HG02885 (cell line): Measurements from ENCODE around the gene RBM19.

Experiments used
- ATAC-seq: cut with Tn5 transposase; IDR thresholded peaks from one replicate; pipeline ENCODE4 v1.9.1; 2021; ENCODE audit warnings: mild to moderate bottlenecking; ENCODE audit not compliant: unreplicated experiment, poor library complexity

Gene RBM19

DNA sequence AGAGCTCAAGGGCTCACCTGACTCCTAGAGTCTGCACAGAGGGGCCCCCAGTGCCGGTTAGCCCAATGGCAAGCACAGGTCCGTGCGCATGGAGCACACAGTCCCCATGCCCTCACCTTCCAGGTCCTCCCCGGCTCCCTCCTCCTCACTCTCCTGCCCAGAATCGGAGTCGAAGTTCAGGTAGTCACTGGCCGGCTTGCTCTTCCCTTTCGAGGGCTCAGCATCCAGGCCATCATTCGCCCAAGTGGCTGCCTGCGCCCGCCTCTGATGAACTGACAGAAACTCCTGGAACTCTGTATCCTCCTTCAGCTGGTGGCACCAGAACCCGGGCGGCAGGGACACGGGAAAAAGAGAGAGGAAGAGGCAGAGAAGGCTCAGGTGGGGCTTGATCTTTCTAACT lies 7.0 kb downstream of the RBM19 start:
- ATAC-seq = no peak

- no peak for ATAC-seq
These were observed 8.0 kb downstream of the RBM19 start for GRCh38 chr12:113958108-113958507.

DNA sequence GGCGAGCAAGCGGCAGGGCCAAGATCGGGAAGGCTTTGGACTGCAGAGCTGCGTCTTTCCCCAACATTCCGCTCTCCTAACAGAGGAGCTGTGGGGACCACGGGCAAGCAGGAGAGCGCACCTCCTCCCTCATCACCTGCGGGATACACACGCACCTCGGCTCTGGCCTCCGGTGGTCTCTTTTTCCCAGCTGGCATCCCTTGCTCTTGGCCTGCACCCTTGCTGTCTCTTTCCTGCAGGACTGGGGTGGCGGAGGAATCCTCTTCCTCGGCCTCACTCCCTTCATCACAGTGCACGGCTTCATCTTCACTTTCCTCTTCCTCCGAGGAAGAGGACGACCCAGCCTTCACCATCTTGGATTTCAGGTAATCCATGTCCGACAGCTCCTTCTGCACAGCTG lies 8.5 kb downstream of the RBM19 start:
- ATAC-seq = no peak

DNA sequence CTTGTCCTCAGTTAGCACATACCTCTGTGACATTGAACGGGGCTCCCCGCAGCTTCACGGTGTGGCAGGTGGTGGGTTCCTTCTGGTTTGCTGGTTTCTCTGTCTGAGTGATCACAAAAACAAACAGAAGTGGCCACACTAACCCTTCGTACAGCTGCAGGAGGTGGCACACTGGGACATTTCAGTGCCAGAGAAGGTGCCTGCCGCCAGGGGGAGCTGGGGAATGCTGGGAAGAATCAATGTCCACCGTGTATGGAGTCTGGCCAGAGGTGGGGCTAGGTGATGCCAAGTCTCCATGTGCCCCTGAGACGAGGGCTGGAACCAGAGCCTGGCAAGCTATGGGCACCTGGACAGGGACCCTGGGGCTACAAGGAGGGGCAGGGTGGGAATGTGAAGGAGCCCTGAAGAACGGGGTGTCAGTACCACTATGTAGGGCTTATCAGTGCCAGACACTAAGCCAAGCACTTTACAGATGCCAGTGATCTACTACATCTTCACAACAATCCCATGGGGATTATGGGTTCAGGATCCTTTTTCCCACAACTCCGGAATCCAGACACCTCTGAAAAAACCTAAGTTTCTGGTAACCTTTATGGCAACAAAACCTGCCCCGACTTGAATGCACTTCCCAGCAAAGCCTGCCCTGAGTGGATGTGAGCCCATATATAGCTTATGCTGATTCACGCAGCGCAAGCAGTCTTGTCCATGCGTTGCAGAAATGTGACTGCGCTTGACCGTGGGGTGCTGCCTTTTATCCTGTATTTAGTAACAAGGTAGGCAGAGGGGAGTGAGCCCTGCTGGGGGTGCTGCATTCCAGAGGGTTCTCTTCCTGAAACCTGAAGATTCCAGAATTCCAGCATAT lies 10.8 kb downstream of the RBM19 start:
- ATAC-seq = no peak

DNA sequence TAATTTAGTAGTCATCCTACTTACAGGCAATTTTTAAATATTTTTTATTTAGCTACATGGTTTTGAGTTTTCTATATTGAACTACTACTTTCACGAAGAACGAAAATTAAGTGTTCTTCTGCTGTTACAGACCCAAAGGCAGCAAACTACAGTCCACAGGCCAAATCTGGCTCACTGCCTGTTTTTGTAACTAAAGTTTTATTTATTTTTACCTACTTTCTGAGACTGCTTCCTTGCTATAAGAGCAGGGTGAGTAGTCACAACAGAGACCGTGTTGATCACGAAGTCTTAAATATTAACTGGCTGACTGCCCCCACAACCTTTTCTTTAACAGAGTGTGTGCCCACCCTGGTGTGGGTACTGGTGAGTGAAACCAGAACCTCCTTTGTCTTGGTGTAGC lies 11.6 kb downstream of the RBM19 start:
- ATAC-seq = no peak

GRCh38 chr12:113950873-113951272 lies 15.3 kb downstream of the RBM19 start:
- ATAC-seq = no peak

DNA sequence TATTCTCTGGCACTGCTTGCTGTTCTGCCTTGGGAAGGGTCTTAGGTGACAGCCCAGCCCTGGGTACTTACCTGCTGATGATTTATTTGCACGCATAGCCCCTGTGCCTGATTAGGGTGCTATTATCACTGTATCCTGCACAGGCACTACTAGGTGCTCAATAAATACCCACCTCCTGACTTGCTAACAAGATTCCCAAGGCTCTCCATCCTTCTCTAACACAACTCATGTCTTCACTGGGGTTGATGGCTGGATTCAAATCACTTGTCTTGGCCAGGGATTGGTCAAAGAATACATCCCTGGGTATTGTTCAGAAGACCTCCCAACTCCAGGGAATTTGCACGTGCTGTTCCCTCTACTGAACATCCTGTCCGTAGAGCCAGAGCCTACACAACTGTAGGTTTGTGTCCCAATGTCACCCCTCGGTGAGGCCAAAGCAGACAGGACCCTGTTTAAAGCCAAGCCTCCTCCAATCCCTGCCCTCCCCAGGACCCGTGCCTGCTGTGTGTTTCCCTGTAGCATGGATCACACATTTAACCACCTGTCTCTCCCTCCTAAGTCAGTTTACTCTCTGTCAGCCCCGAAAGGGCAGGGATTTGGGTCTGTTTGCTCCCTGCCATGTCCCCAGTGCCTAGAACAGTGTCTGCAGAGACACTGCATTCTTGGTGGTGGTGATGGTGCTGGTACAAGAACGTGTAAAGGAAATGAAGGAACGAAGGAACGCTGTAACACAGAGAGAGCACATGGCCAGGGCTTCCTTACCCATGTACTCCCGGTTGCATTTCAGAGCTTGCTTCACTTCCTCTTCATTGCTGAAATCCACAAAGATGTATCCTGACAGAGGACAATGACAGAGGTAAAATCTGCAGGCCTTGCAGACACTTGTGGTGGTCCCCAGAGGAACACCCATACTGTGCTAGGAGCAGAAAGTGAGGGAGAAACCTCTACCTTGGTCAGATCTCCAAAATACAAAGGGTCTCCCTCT lies 16.5 kb downstream of the RBM19 start:
- ATAC-seq = no peak

DNA sequence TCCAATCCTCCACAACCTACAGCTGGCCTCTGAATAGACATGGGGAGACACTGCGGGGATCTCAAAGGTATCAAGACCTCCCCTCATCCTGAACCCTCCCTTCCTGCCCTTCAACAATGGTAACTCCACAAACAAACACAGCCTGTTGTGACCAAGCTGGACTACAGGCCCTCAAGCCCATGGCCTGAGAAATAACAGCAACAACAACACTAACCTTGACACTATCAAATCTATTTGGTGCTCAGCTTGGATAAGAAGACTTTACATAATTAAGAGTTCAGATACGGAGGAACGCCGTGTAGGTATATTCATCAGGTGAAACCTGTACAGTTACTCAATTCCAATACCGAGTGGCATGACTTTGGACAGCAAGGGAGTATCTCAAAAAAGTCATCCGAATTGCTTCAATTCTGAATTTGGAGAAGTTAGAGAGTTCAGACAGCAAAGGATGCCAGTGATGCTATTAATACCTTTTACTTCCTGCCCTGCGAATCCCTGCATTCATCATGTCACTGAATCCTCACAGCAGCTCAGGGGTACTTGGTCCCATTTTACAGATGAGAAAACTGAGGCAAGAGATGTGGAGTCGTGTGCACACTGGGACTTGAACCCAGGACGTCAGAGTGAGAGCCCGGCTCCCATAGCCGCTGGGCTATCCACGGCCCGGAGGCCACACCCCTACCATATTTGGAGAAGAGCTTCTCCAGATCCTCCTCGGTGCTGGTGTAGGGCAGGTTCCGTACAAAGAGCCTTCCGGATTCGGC lies 17.8 kb downstream of the RBM19 start:
- no peak for ATAC-seq

DNA sequence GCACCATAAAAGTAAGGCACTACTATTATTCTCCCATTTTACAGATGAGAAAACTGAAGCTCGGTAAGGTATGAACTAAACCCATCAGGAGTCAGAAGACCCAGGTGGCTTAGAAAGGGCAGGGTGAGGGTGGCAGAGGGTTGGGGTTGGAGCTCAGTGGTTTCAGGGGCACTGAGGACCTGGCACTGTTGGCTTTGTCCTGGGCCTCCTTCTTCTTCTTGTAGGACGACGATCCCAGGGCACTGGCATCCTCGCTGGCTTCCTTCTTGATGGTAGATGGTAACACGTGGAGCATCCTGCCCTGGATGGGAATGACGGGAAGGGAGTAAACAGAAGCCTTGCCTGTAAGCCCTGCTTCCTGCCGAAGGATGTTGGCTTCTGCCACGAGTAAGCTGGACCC lies 19.9 kb downstream of the RBM19 start:
- no peak for ATAC-seq

DNA sequence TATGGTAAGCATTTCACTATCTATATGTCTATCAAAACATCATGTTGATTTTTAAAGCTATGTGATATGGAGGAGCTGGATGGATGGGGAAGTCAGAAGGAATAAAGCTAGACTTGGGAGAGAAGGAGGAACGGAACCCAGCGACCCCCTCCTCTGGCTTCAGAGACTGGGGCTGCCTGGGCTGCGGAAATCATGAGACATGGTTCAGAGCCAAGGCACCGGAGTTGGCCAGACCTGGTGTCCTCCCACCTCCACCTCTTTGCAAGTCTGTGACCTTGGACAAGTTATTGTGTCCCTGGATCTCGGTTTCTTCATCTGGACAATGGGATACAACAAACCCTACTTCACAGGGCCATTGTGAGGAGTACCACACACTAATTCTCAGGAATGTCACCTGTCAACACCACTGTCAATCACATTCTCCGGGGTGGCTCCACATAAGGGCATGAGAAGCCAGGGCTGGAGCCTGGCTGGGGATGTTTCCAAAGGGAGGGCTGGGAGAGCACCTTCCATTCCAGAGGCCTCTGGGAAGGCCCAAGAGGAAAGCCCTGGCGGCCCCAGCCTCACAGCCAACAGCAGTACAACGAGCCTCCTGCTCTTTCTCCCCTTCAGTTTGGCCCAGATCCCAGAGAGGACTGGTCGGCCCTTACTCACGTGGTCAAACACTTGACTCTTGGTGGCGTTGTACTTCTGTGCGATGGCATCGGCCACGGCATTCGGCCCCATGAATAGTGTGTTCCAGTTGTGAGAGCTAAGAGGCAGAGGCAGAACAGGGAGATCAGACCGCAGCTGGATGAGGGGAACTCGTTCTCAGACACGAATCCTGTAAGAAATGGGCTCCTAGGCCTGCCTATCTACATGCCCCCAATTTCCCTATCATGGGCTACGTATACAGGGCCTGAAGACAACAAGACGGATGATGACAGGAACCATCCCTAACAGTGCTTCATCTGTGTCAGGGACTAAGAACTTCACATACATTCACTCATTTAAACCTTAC lies 20.7 kb downstream of the RBM19 start:
- ATAC-seq = no peak

GRCh38 chr12:113942209-113942608 lies 23.9 kb downstream of the RBM19 start:
- no peak for ATAC-seq

DNA sequence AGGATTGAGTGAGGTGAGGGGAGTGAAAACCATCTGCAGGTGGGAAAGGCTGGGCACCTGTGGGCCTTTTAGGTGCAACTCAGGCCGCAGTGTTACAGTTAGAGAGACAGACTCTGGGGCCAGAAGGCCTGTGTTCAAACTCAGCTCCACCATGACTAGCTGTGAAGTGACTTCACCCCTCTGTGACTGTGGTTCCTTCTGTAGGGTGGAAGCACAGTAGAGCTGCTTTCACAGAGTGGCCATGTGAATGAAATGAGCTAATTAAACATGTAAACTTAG lies 25.0 kb downstream of the RBM19 start:
- no peak for ATAC-seq

DNA sequence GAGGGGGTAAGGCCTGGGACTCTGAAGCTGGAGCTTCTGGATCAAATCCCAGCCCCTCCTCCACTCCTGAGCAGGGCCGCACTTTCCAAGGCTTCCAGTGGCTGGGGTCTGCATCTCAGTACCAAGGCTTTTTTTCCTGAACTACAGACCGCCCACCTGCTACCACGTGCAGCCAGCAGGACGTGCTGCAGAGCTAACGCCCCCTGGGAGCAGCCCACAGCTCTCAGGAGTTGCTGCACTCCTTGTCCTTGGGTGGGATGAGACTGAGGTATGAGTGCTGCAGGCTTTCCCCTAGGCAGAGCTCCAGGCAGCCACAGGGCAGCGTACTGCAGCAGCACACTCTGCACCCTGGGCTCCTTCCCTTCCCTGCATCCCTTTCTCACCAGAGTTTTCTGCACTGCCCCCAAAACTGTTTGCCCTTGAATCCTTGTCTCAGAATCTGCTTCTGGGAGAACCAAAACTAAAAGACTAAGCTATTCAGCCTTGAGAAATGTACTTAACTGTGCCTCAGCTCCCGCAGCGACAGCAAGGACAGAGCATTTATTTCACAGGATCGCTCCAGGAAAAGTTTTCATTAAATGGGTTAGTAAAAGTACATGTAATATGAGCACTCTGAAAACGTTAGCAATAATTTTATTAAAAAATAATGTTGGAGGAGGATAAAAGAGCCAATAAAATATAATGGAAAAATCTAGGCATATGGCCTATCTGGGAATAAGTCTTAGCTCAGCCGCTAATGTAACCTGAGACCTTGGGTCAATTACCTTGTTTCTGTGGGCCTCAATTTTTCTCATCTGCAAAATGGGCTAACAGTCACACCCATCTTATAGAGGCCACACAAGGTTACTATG lies 25.5 kb downstream of the RBM19 start:
- no peak for ATAC-seq

DNA sequence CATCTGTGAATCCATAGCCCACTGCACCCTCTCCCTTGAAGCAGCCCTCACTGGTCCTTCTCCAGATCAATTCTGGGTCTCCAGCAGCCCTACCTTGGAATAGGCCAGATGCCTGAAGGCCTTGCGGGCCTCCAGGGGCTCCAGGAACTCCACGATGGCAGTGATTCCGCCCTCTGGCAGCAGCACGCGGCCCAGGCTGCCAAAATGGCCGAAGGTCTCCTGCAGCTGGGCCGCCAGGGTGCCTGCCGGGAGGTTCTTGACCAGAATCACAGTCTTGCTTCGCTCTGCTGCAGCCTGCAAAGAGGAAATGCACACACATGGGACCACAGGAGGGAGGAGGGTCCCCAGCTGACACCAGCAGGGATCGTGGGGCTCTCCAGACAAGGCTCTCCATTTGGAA lies 26.3 kb downstream of the RBM19 start:
- ATAC-seq = no peak

DNA sequence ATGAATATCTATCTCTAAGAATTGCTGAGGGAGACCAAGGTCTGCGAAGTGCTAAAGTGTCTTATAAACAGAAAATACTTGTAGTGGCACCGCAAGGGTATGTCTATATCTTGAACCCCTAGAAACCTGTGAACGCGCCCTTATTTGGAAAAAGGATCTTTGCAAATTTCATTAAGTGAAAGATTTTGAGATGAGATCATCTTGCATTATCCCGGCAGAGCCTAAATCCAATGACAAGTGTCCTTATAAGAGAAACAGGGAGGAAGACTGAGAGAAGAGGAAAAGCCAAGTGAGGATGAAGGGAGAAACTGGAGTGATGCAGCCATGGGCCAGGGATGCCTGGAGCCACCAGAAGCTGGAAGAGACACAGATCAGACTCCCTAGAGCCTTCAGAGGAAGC lies 27.7 kb downstream of the RBM19 start:
- ATAC-seq = no peak

DNA sequence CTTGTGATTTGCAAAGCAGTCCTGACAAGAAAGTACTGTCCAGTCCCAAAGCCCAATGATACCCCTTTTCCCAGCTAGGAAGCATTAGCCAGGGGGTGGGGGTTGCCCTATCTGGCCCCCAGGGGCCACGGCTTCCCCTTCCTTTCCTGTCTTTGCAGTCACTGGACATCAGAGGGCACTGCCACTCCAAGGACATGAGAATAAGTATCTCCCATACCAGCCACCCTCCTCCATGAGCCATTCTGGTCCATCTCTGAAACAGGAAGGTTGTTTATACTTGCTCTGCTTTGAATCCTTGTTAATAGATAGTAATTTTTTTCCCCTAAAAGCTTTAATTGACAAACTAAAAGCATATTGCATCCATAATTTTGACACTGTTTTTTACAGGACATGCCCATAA lies 29.7 kb downstream of the RBM19 start:
- no peak for ATAC-seq

- ATAC-seq = no peak
These were observed 30.7 kb downstream of the RBM19 start for GRCh38 chr12:113935459-113935858.

DNA sequence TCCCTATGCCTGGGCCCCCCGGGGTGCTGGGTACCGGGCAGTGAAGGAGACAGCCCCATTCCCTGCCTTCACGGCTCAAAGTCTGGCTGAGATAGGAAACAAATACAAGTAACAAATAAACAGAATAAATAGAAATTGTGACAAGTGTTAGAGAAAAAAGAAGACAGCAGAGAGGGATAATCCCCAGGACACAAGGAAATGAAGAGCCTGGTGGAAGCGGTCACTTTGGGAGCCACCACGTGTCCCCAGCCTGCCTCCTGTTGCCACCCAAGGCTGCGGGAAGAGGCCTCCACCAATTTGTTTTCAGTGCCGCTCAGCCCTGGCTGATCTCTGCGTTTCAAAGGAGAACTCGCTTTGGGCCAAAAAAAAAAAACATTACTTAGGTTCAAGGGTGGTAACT lies 31.2 kb downstream of the RBM19 start:
- ATAC-seq = no peak
